ENCODE measurements around the gene BAIAP2.

Gene BAIAP2

GRCh38 chr17:81080019-81080418 is 45.1 kb downstream of the BAIAP2 start:
- TF ChIP-seq CTCF (IDR thresholded peaks at IDR 0.05; ENCODE audit: low read depth, low read length, missing control alignments), result no peak
- no peak overlapping the region for H3K4me3 ChIP-seq (replicated peaks; ENCODE audit: low read depth, low read length)
- no peak for DNase-seq (ENCODE audit: extremely low read depth, low read depth)

GRCh38 chr17:81081222-81082176 is 46.5 kb downstream of the BAIAP2 start:
- TF ChIP-seq CTCF (IDR thresholded peaks at IDR 0.05; ENCODE audit: low read depth, low read length, missing control alignments), result no peak
- no peak for DNase-seq (ENCODE audit: extremely low read depth, low read depth)
- no peak overlapping the region for H3K4me3 ChIP-seq (replicated peaks; ENCODE audit: low read depth, low read length)

DNA sequence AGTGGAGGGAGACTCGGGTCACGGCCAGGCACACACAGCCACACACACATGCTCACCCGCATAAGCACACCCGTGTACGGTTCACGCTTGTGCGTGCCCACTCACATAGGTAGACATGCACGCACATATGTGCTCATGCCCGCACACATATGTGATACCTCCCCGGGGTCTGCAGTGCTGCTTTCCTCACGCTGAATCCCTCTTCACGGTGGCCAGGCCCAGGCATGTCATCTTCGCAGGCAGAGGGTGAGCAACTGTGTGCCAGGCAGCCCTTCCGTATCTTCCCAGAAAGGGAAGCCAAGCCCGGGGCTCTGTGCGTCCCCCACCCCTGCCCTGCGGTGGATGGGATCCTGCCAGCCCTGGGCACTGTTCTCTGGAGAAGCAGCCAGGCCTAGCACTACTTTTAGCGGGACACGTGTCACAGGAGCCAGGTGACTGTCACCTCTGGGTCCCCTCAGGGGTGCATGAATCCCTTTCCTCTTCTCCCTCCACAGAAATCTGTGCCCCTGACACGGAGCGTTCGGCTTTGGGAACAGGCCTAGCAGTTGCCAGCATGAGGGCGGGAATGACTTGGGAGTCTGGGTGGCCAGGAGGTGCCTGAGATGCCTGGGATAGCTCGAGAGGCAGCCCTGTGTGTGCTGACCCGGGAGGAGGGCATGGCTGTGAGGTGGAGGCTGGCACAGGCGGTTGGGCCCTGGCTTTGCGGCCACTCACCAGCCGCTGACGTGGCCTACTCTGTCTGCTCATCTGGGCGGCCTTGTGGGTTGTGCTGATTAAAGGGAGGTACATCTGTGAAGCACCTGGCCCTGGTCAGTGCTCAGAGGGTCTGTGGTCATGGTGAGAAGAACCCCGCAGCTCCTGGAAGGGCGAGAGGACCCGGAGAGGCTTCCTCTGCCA is 47.5 kb downstream of the BAIAP2 start:
- no peak for DNase-seq (ENCODE audit: extremely low read depth, low read depth)
- TF ChIP-seq CTCF (IDR thresholded peaks at IDR 0.05; ENCODE audit: low read depth, low read length, missing control alignments), result no peak
- no peak overlapping the region for H3K4me3 ChIP-seq (replicated peaks; ENCODE audit: low read depth, low read length)

- no peak for DNase-seq (ENCODE audit: extremely low read depth, low read depth)
- H3K4me3 ChIP-seq (replicated peaks; ENCODE audit: low read depth, low read length), result no peak overlapping the region
- no peak for TF ChIP-seq CTCF (IDR thresholded peaks at IDR 0.05; ENCODE audit: low read depth, low read length, missing control alignments)
Measured at GRCh38 chr17:81083125-81083765, 48.3 kb downstream of the BAIAP2 start.

GRCh38 chr17:81084680-81085419 is 49.9 kb downstream of the BAIAP2 start:
- DNase-seq (ENCODE audit: extremely low read depth, low read depth), result no peak
- TF ChIP-seq CTCF (IDR thresholded peaks at IDR 0.05; ENCODE audit: low read depth, low read length, missing control alignments), result no peak
- H3K4me3 ChIP-seq (replicated peaks; ENCODE audit: low read depth, low read length), result no peak overlapping the region

GRCh38 chr17:81085420-81085911 is 50.5 kb downstream of the BAIAP2 start:
- no peak for TF ChIP-seq CTCF (IDR thresholded peaks at IDR 0.05; ENCODE audit: low read depth, low read length, missing control alignments)
- DNase-seq (ENCODE audit: extremely low read depth, low read depth), result no peak
- H3K4me3 ChIP-seq (replicated peaks; ENCODE audit: low read depth, low read length), result no peak overlapping the region
